HG03575 (cell line): ENCODE data around the gene PCDHA4.
"Not testable (repeated sequence)": the region's sequence is repeated elsewhere in the genome, so short reads cannot be mapped to it uniquely, and the experiment has no call there.

ENCODE experiments used
- ATAC-seq: cut with Tn5 transposase; IDR thresholded peaks from one replicate; pipeline ENCODE4 v1.9.1; 2021; ENCODE audit not compliant: unreplicated experiment, insufficient number of reproducible peaks, low FRiP score; ENCODE audit errors: extremely low read depth

The PCDHA4 gene

DNA sequence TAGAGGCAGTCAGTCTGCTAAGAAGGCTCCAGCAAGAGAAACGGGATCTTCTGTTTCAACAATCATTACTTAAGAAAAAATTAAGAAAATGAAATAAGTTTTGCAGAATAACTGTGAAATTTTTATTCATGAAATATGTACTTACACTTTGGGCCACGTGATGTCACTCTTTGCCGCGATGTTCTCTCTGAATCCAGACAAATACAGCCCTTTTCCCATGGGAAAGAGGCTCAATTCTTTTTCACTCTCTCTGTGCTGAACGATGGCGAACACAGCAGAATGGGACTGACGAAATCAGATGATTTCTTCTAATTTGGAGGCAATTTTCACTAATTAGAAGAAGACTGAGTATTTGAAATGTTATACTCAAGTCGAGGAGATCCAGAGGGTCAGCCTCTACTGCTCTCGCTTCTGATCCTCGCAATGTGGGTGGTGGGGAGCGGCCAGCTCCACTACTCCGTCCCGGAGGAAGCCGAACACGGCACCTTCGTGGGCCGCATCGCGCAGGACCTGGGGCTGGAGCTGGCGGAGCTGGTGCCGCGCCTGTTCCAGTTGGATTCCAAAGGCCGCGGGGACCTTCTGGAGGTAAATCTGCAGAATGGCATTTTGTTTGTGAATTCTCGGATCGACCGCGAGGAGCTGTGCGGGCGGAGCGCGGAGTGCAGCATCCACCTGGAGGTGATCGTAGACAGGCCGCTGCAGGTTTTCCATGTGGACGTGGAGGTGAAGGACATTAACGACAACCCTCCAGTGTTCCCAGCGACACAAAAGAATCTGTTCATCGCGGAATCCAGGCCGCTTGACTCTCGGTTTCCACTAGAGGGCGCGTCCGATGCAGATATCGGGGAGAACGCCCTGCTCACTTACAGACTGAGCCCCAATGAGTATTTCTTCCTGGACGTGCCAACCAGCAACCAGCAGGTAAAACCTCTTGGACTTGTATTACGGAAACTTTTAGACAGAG is 41.6 kb downstream of the PCDHA4 start, which contains the start of gene PCDHA9:
Gene PCDHA9 (plus strand): TSS at position 244 of the 964 bp plus-strand sequence. CDS start 114 bp downstream, at position 358.
- ATAC-seq: not testable (repeated sequence)

DNA sequence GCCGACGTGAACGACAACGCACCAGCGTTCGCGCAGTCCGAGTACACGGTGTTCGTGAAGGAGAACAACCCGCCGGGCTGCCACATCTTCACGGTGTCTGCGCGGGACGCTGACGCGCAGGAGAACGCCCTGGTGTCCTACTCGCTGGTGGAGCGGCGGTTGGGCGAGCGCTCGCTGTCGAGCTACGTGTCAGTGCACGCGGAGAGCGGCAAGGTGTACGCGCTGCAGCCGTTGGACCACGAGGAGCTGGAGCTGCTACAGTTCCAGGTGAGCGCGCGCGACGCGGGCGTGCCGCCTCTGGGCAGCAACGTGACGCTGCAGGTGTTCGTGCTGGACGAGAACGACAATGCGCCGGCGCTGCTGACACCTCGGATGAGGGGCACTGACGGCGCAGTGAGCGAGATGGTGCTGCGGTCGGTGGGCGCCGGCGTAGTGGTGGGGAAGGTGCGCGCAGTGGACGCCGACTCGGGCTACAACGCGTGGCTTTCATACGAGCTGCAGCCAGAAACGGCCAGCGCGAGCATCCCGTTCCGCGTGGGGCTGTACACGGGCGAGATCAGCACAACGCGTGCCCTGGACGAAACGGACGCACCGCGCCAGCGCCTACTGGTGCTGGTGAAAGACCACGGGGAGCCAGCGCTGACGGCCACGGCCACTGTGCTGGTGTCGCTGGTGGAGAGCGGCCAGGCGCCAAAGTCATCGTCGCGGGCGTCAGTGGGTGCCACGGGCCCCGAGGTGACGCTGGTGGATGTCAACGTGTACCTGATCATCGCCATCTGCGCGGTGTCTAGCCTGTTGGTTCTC is 43.2 kb downstream of the PCDHA4 start:
- not testable (repeated sequence) for ATAC-seq

DNA sequence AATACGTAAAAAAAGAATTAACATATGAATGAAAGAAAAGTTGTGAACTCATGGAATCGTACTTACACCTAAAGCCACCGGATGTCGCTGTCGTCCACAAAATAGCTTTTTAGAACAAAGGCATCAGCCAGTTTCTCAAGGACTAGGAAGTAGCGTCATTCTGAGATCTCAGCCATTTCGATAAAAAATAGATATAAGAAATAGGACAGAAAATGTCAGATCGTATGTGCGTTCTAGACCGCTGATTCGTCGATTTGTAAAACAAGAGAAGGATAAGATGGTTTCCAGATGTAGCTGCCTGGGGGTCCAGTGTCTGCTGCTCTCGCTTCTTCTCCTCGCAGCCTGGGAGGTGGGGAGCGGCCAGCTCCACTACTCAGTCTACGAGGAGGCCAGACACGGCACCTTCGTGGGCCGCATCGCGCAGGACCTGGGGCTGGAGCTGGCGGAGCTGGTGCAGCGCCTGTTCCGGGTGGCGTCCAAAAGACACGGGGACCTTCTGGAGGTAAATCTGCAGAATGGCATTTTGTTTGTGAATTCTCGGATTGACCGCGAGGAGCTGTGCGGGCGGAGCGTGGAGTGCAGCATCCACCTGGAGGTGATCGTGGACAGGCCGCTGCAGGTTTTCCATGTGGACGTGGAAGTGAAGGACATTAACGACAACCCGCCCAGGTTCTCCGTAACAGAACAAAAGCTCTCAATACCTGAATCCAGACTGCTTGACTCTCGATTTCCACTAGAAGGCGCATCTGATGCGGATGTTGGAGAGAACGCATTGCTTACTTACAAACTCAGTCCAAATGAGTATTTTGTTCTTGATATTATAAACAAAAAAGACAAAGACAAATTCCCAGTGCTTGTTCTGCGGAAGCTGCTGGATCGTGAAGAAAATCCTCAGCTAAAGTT is 49.2 kb downstream of the PCDHA4 start, which contains the start of gene PCDHA10:
Gene PCDHA10 (plus strand): TSS at position 126 of the 903 bp plus-strand sequence. CDS start 152 bp downstream, at position 278.
- no peak for ATAC-seq

DNA sequence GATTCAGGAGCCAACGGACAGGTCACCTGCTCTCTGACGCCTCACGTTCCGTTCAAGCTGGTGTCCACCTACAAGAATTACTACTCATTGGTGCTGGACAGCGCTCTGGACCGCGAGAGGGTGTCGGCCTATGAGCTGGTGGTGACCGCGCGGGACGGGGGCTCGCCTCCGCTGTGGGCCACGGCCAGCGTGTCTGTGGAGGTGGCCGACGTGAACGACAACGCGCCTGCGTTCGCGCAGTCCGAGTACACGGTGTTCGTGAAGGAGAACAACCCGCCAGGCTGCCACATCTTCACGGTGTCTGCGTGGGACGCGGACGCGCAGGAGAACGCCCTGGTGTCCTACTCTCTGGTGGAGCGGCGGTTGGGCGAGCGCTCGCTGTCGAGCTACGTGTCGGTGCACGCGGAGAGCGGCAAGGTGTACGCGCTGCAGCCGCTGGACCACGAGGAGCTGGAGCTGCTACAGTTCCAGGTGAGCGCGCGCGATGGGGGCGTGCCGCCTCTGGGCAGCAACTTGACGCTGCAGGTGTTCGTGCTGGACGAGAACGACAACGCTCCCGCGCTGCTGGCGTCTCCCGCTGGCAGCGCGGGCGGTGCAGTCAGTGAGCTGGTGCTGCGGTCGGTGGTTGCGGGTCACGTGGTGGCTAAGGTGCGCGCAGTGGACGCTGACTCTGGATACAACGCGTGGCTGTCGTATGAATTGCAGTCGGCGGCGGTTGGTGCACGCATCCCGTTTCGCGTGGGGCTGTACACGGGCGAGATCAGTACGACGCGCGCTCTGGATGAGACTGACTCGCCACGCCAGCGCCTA is 50.5 kb downstream of the PCDHA4 start:
- ATAC-seq: no peak

DNA sequence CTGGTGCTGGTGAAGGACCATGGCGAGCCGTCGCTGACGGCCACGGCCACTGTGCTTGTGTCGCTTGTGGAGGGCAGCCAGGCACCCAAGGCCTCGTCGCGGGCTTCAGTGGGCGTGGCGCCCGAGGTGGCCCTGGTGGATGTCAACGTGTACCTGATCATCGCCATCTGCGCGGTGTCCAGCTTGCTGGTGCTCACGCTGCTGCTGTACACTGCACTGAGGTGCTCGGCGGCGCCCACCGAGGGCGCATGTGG is 51.0 kb downstream of the PCDHA4 start:
- no peak for ATAC-seq

DNA sequence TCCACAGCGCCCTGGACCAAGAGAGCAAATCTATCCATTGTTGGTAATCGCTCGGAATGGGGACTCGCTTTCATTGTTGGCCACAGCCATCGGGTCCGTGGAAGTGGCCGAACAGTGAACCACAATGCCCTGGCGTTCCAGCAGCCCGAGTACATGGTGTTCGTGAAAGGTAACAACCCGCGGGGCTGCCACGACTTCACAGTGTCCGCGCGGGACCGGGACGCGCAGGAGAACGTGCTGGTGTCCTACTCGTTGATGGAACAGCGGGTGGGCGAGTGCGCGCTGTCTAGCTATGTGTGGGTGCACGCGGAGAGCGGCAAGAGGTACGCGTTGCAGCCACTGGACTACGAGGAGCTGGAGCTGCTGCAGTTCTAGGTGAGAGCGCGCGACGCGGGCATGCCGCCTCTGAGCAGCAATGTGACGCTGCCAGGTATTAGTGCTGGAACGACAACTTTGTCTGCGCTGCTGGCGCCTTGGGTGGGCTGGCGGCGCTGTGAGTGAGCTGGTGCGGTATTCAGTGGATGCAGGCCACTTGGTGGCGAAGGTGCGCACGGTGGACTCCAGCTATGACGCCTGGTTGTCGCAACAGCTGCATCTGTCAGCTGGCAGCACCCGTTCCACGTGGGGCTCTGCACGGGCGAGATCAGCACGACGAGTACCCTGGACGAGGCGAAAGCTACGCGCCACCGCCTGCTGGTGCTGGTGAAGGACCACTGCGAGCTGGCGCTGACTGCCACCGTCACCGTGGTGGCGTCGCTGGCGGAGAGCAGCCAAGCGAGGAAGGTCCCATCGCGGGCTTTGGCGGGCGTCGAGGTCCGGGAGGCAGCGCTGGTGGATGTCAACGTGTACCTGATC is 55.8 kb downstream of the PCDHA4 start:
- no peak for ATAC-seq
